Heart left ventricle (tissue), 16 donors: ENCODE data around the gene HCRTR2. TPM values are rescaled to one million over a fixed set of nuclear protein-coding genes. Genes with fewer than 3 reads are reported as not detected.

Experiments used
- ATAC-seq, 4 donors: fragments of 200-7000 bp; cut with Tn5 transposase; one replicate each; pipeline ENCODE4 v1.9.1; 2020 to 2022; ENCODE audit warnings: moderate library complexity in 4 of 4, mild to moderate bottlenecking in 3 of 4, moderate number of reproducible peaks in 1 of 4
- DNase-seq, 5 donors: peaks; one replicate each; pipeline ENCODE4 v3.0.0-alpha.2; 2020
- H3K27ac ChIP-seq, 12 donors: fragments of 200-600 bp; sonication (generic) in 4 of 12; one replicate each; pipeline versions ENCODE4 v1.5.0 to v1.8.0; 2016 to 2022; ENCODE audit warnings: mild to moderate bottlenecking in 2 of 12
- H3K27me3 ChIP-seq, 9 donors: fragments of 200-600 bp; sonication (generic) in 2 of 9; one replicate each; pipeline versions ENCODE4 v1.5.1 to v1.8.0; 2016 to 2022; ENCODE audit warnings: mild to moderate bottlenecking in 3 of 9
- H3K36me3 ChIP-seq, 9 donors: fragments of 200-600 bp; sonication (generic) in 2 of 9; one replicate each; pipeline versions ENCODE4 v1.5.0 to v1.8.0; 2018 to 2022; ENCODE audit warnings: mild to moderate bottlenecking in 2 of 9
- H3K4me1 ChIP-seq, 12 donors: fragments of 200-600 bp; sonication (generic) in 4 of 12; one replicate each; pipeline versions ENCODE4 v1.5.0 to v1.8.0; 2016 to 2022; ENCODE audit warnings: mild to moderate bottlenecking in 3 of 12
- H3K4me3 ChIP-seq, 12 donors: fragments of 200-600 bp; sonication (generic) in 4 of 12; one replicate each; pipeline versions ENCODE4 v1.5.0 to v1.8.0; 2017 to 2022; ENCODE audit warnings: mild to moderate bottlenecking in 9 of 12, moderate library complexity in 4 of 12
- H3K9me3 ChIP-seq, 12 donors: fragments of 200-600 bp; sonication (generic) in 4 of 12; one replicate each; pipeline versions ENCODE4 v1.5.0 to v1.8.0; 2016 to 2022; ENCODE audit warnings: mild to moderate bottlenecking in 1 of 12
- CTCF ChIP-seq, 12 donors: fragments of 200-600 bp; sonication (generic) in 4 of 12; IDR thresholded peaks; one replicate each; pipeline versions ENCODE4 v1.5.0 to v1.8.0; 2018 to 2022; ENCODE audit warnings: antibody characterized with exemption in 12 of 12, mild to moderate bottlenecking in 5 of 12
- POLR2A ChIP-seq, 2 donors: fragments of 450-650 bp; IDR thresholded peaks; one replicate each; pipeline ENCODE4 v1.6.1; 2017; ENCODE audit warnings: antibody characterized with exemption in 2 of 2, mild to moderate bottlenecking in 2 of 2, moderate library complexity in 2 of 2
- WGBS, 4 donors: extraction: QIAGEN DNeasy Blood & Tissue Kit in 2 of 4; methylation state at CpG; one replicate each; pipeline versions ENCODE4 v1.1.5 to v1.1.7; 2013 to 2018; 5-methylcytosine and 5-hydroxymethylcytosine counted together
- intact Hi-C, 10 donors: fragments of 100-400 bp; cut with DNase I; formaldehyde crosslinking; loops; one replicate each; pipeline versions ENCODE4 v1.11.1 to v1.14.2; 2022
- polyA plus RNA-seq, 2 donors: library from polyadenylated mRNA; stranded (reverse); fragments of 200-250 nt; gene quantifications; one replicate each; pipeline ENCODE4 v1.2.3, GENCODE V29; 2013
- total RNA-seq, 9 donors: library from RNA; depleted of rRNA in 2 of 9; stranded (reverse); fragments of >200 nt in 2 of 9; fragmentation: NEBNext Ultra II Directional in 3 of 9; extraction: Animal tissue kit (Norgen Biotek cat#: 25700) in 3 of 9; gene quantifications; one replicate each; pipeline versions ENCODE4 v1.1.0 to v1.2.4, GENCODE V29; 2016 to 2023
- donor health status: ischemic (EF 13 %, LVEDD 7.1; RV severe dilation, severe dysfunction).
- donor health status: healthy with polysubstance abuse.
- donor health status: DM: no; HTN: yes; CAD: no.
- donor health status: DM: no; HTN: no; CAD: no.
- donor health status: ischemic (EF 25% LVEDD 6.9; RV normal size, moderate dysfunction).
- donor health status: ischemic (EF 25% LVEDD 5.7; RV mildly dilated, moderate dysfunction).
- donor health status: healthy.
- donor health status: DM: yes; HTN: yes; CAD: no.
- donor health status: ischemic (EF 35%, LVEDD 5.7; RV mildly dilated, moderate dysfunction).
- donor health status: nonischemic (EF 11% LVEDD 7.7; RV severe dilation, severe dysfunction).
- donor health status: DM: yes; HTN: yes; CAD: no.
- donor health status: PGD.
- donor health status: ischemic (EF 29% LVEDD 5.4; RV normal size, mild dysfunction).
- donor health status: nonischemic (EF 23%, LVEDD 6.1; RV moderate dilation, normal function).

HCRTR2 gene
- total and polyA plus RNA-seq, 11 donors: 0.08 TPM; not detected in 10

- H3K27ac ChIP-seq: no peak overlapping the region
- no peak for DNase-seq
- TF ChIP-seq POLR2A (IDR thresholded peaks at IDR 0.05): no peak
- 69 to 78% (median 77%) methylated on average over 3 of the region's 3 CpGs for WGBS, 4 donors
- no peaks in the 10 kb centered on the region for H3K27me3 ChIP-seq
- H3K9me3 ChIP-seq: no peaks in the 10 kb centered on the region
- intact Hi-C loops: no loop called here
- no peak overlapping the region for H3K4me3 ChIP-seq
- ATAC-seq: no peak
- H3K36me3 ChIP-seq: no peaks in the 10 kb centered on the region
- H3K4me1 ChIP-seq: no peaks in the 10 kb centered on the region
Observed at GRCh38 chr6:55208478-55209458, 34.5 kb downstream of the HCRTR2 start.

- Histone ChIP-seq H3K36me3 (no peaks in the 10 kb centered on the region), H3K9me3 (peaks cover 0 to 15% (median 0%) of the 10 kb centered on the region in 12 donors), H3K4me3 (no peak overlapping the region), H3K27me3 (no peaks in the 10 kb centered on the region), H3K4me1 (no peaks in the 10 kb centered on the region), H3K27ac (no peak overlapping the region)
- ATAC-seq: no peak
- intact Hi-C loops: no loop called here
- TF ChIP-seq POLR2A (IDR thresholded peaks at IDR 0.05): no peak
- TF ChIP-seq CTCF (IDR thresholded peaks at IDR 0.05): no peak
- DNase-seq: no peak
Observed at GRCh38 chr6:55210952-55211351, 36.6 kb downstream of the HCRTR2 start.

- ATAC-seq (no peak), DNase-seq (no peak)
- H3K27ac ChIP-seq: no peak overlapping the region
- intact Hi-C loops: no loop called here
- peaks cover 0 to 16% (median 0%) of the 10 kb centered on the region in 12 donors for H3K9me3 ChIP-seq
- no peaks in the 10 kb centered on the region for H3K36me3 ChIP-seq
- H3K27me3 ChIP-seq: no peaks in the 10 kb centered on the region
- no peaks in the 10 kb centered on the region for H3K4me1 ChIP-seq
- WGBS, 4 donors: 45 to 75% (median 56%) methylated on average over 2 of the region's 2 CpGs
- TF ChIP-seq CTCF (IDR thresholded peaks at IDR 0.05) (no peak), POLR2A (IDR thresholded peaks at IDR 0.05) (no peak)
- no peak overlapping the region for H3K4me3 ChIP-seq
Observed at GRCh38 chr6:55212156-55212555, 37.8 kb downstream of the HCRTR2 start.

- intact Hi-C loops: no loop called here
- Histone ChIP-seq H3K9me3 (peaks cover 0 to 8% (median 0%) of the 10 kb centered on the region in 12 donors), H3K27me3 (no peaks in the 10 kb centered on the region), H3K36me3 (no peaks in the 10 kb centered on the region), H3K4me3 (no peak overlapping the region), H3K27ac (no peak overlapping the region), H3K4me1 (no peaks in the 10 kb centered on the region)
- ATAC-seq (no peak), DNase-seq (no peak)
- WGBS, 4 donors: 76 to 84% (median 80%) methylated on average over 3 of the region's 3 CpGs
- no peak for TF ChIP-seq POLR2A (IDR thresholded peaks at IDR 0.05)
- no peak for TF ChIP-seq CTCF (IDR thresholded peaks at IDR 0.05)
Observed at GRCh38 chr6:55220961-55221360, 46.6 kb downstream of the HCRTR2 start.
